K562 (cell line): ENCODE results near the gene MTG2. TPM values are rescaled to one million over a fixed set of nuclear protein-coding genes. Genes with fewer than 3 reads are reported as not detected.

ENCODE experiments used
- ATAC-seq: fragments of 200-7000 bp; cut with Tn5 transposase; 3 replicates; pipeline ENCODE4 v1.9.1; 2020; ENCODE audit warnings: moderate library complexity
- BruUV-seq: library from RNA; stranded (reverse); fragments of 400-500 nt; replicated peaks from 2 replicates; lab custom pipeline; 2021; lab: Mats Ljungman, UMichigan
- CTCF ChIA-PET: fragments of 300-600 bp; formaldehyde crosslinking; extraction: SDS; loops from one replicate; lab custom pipeline; 2021; ENCODE audit warnings: low intra/inter-chr PET ratio; lab: Yijun Ruan, JAX
- POLR2A ChIA-PET: fragments of 300-600, 350-650 bp; sonication (Branson Sonifier 250); formaldehyde crosslinking; extraction: SDS; loops from one replicate; lab custom pipeline; 2021; ENCODE audit warnings: antibody characterized with exemption, inconsistent platforms; lab: Yijun Ruan, JAX
- DNase-seq, 4 experiments: peaks; one replicate each; pipeline versions ENCODE4 v3.0.0 to v3.0.0-alpha.2; 2011 to 2018; ENCODE audit warnings: low spot score in 3 of 4, mixed read lengths in 3 of 4; ENCODE audit errors: extremely low read depth in 1 of 4
- FAIRE-seq: peaks from 2 replicates; lab custom pipeline; 2011; peaks lifted over from hg19 to GRCh38; lab: Jason Lieb, UNC
- H2AFZ ChIP-seq: 2 replicates; pipeline ENCODE4 v1.6.0; 2011; ENCODE audit warnings: low read depth, low read length, control low read depth, inconsistent platforms
- H3K27ac ChIP-seq: fragments of 200-600 bp; 3 replicates; pipeline ENCODE4 v1.8.0; 2011; ENCODE audit warnings: low read depth, mild to moderate bottlenecking, control low read depth, inconsistent platforms, low read length, moderate library complexity, mixed read lengths; ENCODE audit errors: extremely low read depth
- H3K27me3 ChIP-seq, 2 experiments: fragments of 300-600 bp in 1 of 2; 2 replicates in 1 of 2; 3 replicates in 1 of 2; pipeline versions ENCODE4 v1.6.0 to v1.8.0; 2011; ENCODE audit warnings: inconsistent platforms in 2 of 2, low read length in 2 of 2, mild to moderate bottlenecking in 1 of 2, mixed read lengths in 1 of 2, moderate library complexity in 1 of 2; ENCODE audit not compliant: control insufficient read depth in 2 of 2, insufficient read depth in 2 of 2
- H3K36me3 ChIP-seq: fragments of 300-600 bp; 3 replicates; pipeline ENCODE4 v1.8.0; 2011; ENCODE audit warnings: mild to moderate bottlenecking, low read length, inconsistent platforms; ENCODE audit not compliant: control insufficient read depth, insufficient read depth
- H3K4me1 ChIP-seq, 2 experiments: fragments of 200-600 bp in 1 of 2; replicated peaks in 1 of 2; 2 replicates in 1 of 2; 3 replicates in 1 of 2; pipeline versions ENCODE4 v1.5.1 to v1.8.0; 2011; ENCODE audit warnings: inconsistent platforms in 2 of 2, low read length in 2 of 2, mild to moderate bottlenecking in 1 of 2, mixed read lengths in 1 of 2, moderate library complexity in 1 of 2; ENCODE audit not compliant: control insufficient read depth in 2 of 2, insufficient read depth in 2 of 2
- H3K4me2 ChIP-seq: 2 replicates; pipeline ENCODE4 v1.6.1; 2011; ENCODE audit warnings: low read length, control low read depth, inconsistent platforms, mixed read lengths; ENCODE audit not compliant: insufficient read depth
- H3K4me3 ChIP-seq: fragments of 200-600 bp; sonication (generic), shearing (Covaris generic); 2 replicates; pipeline ENCODE4 v1.5.1; 2016; ENCODE audit warnings: control low read depth, inconsistent platforms
- H3K79me2 ChIP-seq: fragments of 200-600 bp; 3 replicates; pipeline ENCODE4 v1.8.0; 2011; ENCODE audit warnings: low read length, inconsistent platforms; ENCODE audit not compliant: control insufficient read depth, insufficient read depth
- H3K9ac ChIP-seq, 2 experiments: 2 replicates each; pipeline versions ENCODE4 v1.6.0 to v1.6.1; 2011; ENCODE audit warnings: low read depth in 2 of 2, low read length in 2 of 2, control low read depth in 1 of 2, inconsistent platforms in 1 of 2, mild to moderate bottlenecking in 1 of 2, mixed read lengths in 1 of 2; ENCODE audit not compliant: insufficient read depth in 1 of 2
- H3K9me1 ChIP-seq: one replicate; pipeline ENCODE4 v1.6.0; 2011; ENCODE audit warnings: inconsistent platforms, mild to moderate bottlenecking, low read length, moderate library complexity; ENCODE audit not compliant: control insufficient read depth, insufficient read depth
- H3K9me3 ChIP-seq: replicated peaks from 2 replicates; pipeline ENCODE4 v1.5.1; 2011; ENCODE audit warnings: low read depth, low read length, inconsistent platforms; ENCODE audit not compliant: control insufficient read depth, insufficient read depth
- H4K20me1 ChIP-seq: replicated peaks from 2 replicates; pipeline ENCODE4 v1.6.1; 2011; ENCODE audit warnings: low read length, inconsistent platforms, mixed read lengths; ENCODE audit not compliant: control insufficient read depth, insufficient read depth
- ARID1B ChIP-seq: fragments of 450-650 bp; IDR thresholded peaks from 2 replicates; pipeline ENCODE4 v1.6.1; 2016; ENCODE audit warnings: antibody characterized with exemption, mild to moderate bottlenecking, inconsistent platforms
- CC2D1A ChIP-seq: fragments of 450-650 bp; IDR thresholded peaks from 2 replicates; pipeline ENCODE4 v1.6.1; 2017; ENCODE audit warnings: mild to moderate bottlenecking
- EWSR1 ChIP-seq: fragments of 450-650 bp; IDR thresholded peaks from 2 replicates; pipeline ENCODE4 v1.6.1; 2018; ENCODE audit warnings: borderline replicate concordance, mild to moderate bottlenecking, low read depth, moderate library complexity; ENCODE audit not compliant: partially characterized antibody
- KLF10 ChIP-seq: fragments of 250-450 bp; sonication (Bioruptor Pico); IDR thresholded peaks from 2 replicates; pipeline ENCODE4 v1.6.1; 2021; ENCODE audit warnings: matching md5 sums
- SRF ChIP-seq, 2 experiments: fragments of 250-450, 450-650 bp in 1 of 2; sonication (Bioruptor Pico) in 1 of 2; sonication (generic) in 1 of 2; formaldehyde crosslinking; IDR thresholded peaks; 2 replicates each; pipeline versions ENCODE4 v1.5.0 to v1.5.1; 2020 to 2022; ENCODE audit warnings: mild to moderate bottlenecking in 1 of 2, missing genetic modification reagents in 1 of 2
- TCFL5 ChIP-seq: fragments of 250-450 bp; sonication (Bioruptor Pico); conservative IDR thresholded peaks from 2 replicates; pipeline ENCODE4 v1.6.1; 2021; ENCODE audit warnings: mild to moderate bottlenecking, moderate library complexity, matching md5 sums
- ZNF76 ChIP-seq: fragments of 250-450 bp; sonication (Bioruptor Pico); IDR thresholded peaks from 2 replicates; pipeline ENCODE4 v1.4.0; 2020; ENCODE audit warnings: mild to moderate bottlenecking, moderate library complexity, borderline replicate concordance
- WGBS: fragments of 100-300 bp; shearing (Covaris generic); methylation state at CpG from one replicate; pipeline ENCODE4 v1.1.6; 2016; ENCODE audit warnings: low coverage, mixed read lengths; ENCODE audit not compliant: insufficient coverage; ENCODE audit errors: missing lambda C conversion rate; 5-methylcytosine and 5-hydroxymethylcytosine counted together
- in situ Hi-C: fragments of 300-500 bp; cut with MboI; formaldehyde crosslinking; loops from 4 replicates; pipeline ENCODE4 v1.15.0; 2018; ENCODE audit warnings: inconsistent platforms, mixed read lengths
- intact Hi-C: fragments of 100-400 bp; cut with micrococcal nuclease; formaldehyde crosslinking; loops from 2 replicates; pipeline ENCODE4 v1.14.2; 2022
- polyA plus RNA-seq, 8 experiments: library from polyadenylated mRNA; depleted of rRNA in 4 of 8; stranded (reverse) in 5 of 8; unstranded in 3 of 8; fragments of >200 nt; fragmentation: Nextera tagmentation in 2 of 8; fragmentation: Illumina TruSeq in 1 of 8; extraction: Ambion mirVana in 2 of 8; extraction: Trizol in 1 of 8; gene quantifications; 2 replicates each; pipeline versions ENCODE4 v1.2.1 to v1.2.3, GENCODE V29; 2011 to 2014; ENCODE audit warnings: inconsistent platforms in 1 of 8, missing spikeins in 1 of 8
- total RNA-seq, 7 experiments: library from RNA; depleted of rRNA in 6 of 7; stranded (reverse); fragments of >200 nt in 6 of 7; fragmentation: Illumina TruSeq in 2 of 7; extraction: Trizol in 2 of 7; gene quantifications; 2 replicates each; pipeline versions ENCODE4 v1.2.1 to v1.2.3, GENCODE V29; 2011 to 2021; ENCODE audit warnings: low replicate concordance in 1 of 7
- TF ChIP-seq, protein P1 (sequence below): sonication (generic); formaldehyde crosslinking; IDR thresholded peaks from 2 replicates; pipeline ENCODE4 v1.8.1; 2023; ENCODE audit warnings: missing genetic modification reagents, mild to moderate bottlenecking, borderline replicate concordance
- TF ChIP-seq, protein P2 (sequence below): fragments of 450-650 bp; formaldehyde crosslinking; IDR thresholded peaks from 2 replicates; pipeline ENCODE4 v1.4.0; 2020; ENCODE audit warnings: mild to moderate bottlenecking, mixed read lengths

Gene MTG2
- total and polyA plus RNA-seq, 9 of the 15 experiments (the other 6 are each of a cell fraction or from before 2014, with no cell fraction given) = 8.7 to 67.5 (median 44.5) TPM

DNA sequence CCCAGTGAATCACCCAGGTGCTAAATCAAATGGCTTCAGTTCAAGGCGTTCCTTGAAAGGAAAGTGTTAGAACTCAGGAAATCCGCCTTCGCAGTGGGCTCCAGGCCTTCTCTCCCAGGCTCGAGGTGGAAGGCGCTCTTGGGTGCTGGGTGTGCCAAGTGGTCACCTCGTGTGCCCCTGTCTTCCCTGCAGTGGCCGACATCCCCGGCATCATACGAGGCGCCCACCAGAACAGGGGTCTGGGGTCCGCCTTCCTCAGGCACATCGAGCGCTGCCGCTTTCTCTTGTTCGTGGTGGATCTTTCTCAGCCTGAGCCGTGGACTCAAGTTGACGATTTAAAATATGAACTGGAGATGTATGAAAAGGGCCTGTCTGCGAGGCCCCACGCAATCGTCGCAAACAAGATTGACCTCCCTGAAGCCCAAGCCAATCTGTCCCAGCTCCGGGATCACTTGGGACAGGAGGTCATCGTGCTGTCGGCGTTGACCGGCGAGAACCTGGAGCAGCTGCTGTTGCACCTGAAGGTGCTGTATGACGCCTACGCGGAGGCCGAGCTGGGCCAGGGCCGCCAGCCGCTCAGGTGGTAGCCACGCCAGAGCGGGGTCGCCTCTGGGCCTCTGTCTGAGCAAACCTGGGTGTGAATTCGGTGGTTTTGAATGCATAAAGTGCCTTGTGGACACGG lies 17.8 kb downstream of the MTG2 start (continued):
- TF ChIP-seq, protein P1, sequence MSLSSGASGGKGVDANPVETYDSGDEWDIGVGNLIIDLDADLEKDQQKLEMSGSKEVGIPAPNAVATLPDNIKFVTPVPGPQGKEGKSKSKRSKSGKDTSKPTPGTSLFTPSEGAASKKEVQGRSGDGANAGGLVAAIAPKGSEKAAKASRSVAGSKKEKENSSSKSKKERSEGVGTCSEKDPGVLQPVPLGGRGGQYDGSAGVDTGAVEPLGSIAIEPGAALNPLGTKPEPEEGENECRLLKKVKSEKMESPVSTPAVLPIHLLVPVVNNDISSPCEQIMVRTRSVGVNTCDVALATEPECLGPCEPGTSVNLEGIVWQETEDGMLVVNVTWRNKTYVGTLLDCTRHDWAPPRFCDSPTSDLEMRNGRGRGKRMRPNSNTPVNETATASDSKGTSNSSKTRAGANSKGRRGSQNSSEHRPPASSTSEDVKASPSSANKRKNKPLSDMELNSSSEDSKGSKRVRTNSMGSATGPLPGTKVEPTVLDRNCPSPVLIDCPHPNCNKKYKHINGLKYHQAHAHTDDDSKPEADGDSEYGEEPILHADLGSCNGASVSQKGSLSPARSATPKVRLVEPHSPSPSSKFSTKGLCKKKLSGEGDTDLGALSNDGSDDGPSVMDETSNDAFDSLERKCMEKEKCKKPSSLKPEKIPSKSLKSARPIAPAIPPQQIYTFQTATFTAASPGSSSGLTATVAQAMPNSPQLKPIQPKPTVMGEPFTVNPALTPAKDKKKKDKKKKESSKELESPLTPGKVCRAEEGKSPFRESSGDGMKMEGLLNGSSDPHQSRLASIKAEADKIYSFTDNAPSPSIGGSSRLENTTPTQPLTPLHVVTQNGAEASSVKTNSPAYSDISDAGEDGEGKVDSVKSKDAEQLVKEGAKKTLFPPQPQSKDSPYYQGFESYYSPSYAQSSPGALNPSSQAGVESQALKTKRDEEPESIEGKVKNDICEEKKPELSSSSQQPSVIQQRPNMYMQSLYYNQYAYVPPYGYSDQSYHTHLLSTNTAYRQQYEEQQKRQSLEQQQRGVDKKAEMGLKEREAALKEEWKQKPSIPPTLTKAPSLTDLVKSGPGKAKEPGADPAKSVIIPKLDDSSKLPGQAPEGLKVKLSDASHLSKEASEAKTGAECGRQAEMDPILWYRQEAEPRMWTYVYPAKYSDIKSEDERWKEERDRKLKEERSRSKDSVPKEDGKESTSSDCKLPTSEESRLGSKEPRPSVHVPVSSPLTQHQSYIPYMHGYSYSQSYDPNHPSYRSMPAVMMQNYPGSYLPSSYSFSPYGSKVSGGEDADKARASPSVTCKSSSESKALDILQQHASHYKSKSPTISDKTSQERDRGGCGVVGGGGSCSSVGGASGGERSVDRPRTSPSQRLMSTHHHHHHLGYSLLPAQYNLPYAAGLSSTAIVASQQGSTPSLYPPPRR = no peak
- TF ChIP-seq ZNF76 (CRISPR knock-in tag) = no peak

DNA sequence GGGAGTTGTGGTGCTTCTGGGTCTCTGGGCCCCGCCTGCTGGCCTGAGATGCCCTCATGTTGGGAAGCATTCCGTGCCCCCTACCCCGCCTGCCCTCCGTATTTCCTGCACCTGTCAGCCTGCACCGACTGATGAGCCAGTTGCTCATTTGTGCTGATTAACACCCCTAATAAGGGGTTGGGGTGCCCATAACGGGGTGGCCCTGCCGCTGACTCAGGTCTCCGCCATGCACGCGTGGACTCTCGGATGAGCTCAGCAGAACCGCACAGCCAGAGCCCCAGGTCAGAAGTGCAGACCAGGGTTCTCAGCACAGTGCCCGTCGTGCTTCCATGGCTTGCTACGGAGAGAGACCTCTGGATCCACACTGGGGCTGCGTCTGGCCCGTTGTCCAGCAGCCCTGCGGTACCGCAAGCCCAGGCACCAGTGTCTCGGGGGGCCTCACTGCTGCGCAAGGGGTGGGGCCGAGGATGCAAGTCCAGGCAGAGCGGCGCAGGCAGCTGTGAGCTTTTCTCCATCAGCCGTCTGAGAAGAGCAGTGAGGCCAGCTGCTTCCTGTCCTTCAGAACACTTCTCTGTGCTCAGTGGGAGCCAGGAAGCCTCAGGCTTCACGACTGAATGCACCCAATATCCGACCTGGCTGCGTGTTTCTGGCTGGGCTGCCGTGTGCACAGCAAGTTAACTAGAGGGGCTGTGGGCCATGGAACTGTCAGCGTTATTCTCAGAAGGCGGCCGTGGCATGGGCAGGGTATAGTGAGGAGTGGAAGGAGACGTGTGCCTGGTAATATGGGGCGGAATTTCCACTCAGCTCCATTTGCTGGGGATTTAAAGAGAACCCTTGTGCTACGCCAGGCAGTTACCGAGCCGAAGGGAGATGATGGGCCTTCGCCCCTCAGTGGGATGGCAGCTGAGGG lies 18.6 kb downstream of the MTG2 start:
- FAIRE-seq (no peak), ATAC-seq (no peak), DNase-seq (no peak)
- POLR2A ChIA-PET = no interaction called here
- intact Hi-C loops (no loop called here), in situ Hi-C loops (no loop called here)
- Histone ChIP-seq H4K20me1 (no peaks in the 10 kb centered on the region), H3K9me1 (no peaks in the 10 kb centered on the region), H3K36me3 (peaks cover 60% of the 10 kb centered on the region; the same call in 2 of the 3 replicates), H3K27me3 (no peaks in the 10 kb centered on the region), H3K4me1 (peaks cover 0 to 10% of the 10 kb centered on the region in 2 experiments; a peak in 1 of 5 replicates), H3K4me3 (no peak overlapping the region), H3K9ac (peak overlapping the region in 1 of 2 experiments; percentile 13; a peak in 1 of 4 replicates), H3K9me3 (no peaks in the 10 kb centered on the region), H2AFZ (no peak overlapping the region), H3K27ac (no peak overlapping the region), H3K4me2 (no peak overlapping the region), H3K79me2 (no peaks in the 10 kb centered on the region)
- CTCF ChIA-PET = no interaction called here
- no TSS peak for BruUV-seq
- TF ChIP-seq EWSR1 = no peak
- TF ChIP-seq ARID1B = no peak
- TF ChIP-seq, protein P2, sequence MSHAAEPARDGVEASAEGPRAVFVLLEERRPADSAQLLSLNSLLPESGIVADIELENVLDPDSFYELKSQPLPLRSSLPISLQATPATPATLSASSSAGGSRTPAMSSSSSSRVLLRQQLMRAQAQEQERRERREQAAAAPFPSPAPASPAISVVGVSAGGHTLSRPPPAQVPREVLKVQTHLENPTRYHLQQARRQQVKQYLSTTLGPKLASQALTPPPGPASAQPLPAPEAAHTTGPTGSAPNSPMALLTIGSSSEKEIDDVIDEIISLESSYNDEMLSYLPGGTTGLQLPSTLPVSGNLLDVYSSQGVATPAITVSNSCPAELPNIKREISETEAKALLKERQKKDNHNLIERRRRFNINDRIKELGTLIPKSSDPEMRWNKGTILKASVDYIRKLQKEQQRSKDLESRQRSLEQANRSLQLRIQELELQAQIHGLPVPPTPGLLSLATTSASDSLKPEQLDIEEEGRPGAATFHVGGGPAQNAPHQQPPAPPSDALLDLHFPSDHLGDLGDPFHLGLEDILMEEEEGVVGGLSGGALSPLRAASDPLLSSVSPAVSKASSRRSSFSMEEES (CRISPR knock-in tag) = no peak
- TF ChIP-seq CC2D1A = no peak
- TF ChIP-seq KLF10 (CRISPR knock-in tag) = no peak
- no peak for TF ChIP-seq SRF (CRISPR knock-in tag; IDR thresholded peaks at IDR 0.05)
- no peak for TF ChIP-seq TCFL5
- WGBS = 93% methylated on average over 34 of the region's 38 CpGs
